Activated CD8-positive, alpha-beta memory T cell treated with anti-CD3 and anti-CD28 coated beads for 24 hours (primary cell): ENCODE data around the gene PRR20B.
"Not testable (repeated sequence)": the region's sequence is repeated elsewhere in the genome, so short reads cannot be mapped to it uniquely, and the experiment has no call there.

Experiments used
- DNase-seq: peaks from one replicate; pipeline ENCODE4 v3.0.0-alpha.2; 2020

Gene PRR20B

DNA sequence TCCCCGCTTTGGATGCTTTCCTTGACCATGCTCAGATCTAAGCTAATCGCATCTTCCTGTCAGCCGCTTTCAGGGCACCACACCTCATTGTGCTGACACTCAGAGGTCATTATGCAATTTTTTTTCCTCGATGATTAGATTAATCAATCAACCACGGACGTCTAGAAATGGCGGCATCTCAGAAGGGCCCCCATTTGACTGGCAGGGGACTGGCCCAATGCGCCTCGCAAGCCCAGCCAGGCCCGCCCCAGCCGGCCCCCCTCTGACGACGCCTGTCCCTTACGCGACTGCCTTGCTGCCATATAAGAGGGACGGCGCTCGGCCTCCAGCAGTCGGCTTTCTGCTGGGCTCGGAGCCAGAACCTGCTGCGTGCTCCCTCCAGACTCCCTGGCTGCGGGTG is at the start of gene PRR20B:
TSS of gene PRR20B (plus strand) at position 301 of the 400 bp plus-strand sequence. CDS start 387 bp downstream, outside the sequence.
- DNase-seq: not testable (repeated sequence)

DNA sequence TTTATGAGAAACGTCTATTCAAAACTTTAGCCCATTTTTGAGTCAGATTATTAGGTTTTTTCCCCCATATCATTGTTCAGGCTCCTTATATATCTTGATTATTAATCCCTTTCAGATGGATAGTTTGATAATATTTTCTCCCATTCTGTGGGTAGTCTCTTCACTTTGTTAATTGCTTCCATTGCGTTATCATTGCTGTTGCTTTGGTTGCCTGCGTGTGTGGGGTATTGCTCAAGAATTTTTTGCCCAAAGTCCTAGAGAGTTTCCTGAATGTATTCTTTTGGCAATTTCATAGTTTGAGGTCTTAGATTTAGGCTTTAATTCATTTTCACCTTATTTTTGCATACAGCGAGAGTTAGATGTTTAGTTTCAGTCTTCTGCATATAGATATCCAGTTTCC is 32.3 kb upstream of the PRR20B start:
- no peak for DNase-seq

DNA sequence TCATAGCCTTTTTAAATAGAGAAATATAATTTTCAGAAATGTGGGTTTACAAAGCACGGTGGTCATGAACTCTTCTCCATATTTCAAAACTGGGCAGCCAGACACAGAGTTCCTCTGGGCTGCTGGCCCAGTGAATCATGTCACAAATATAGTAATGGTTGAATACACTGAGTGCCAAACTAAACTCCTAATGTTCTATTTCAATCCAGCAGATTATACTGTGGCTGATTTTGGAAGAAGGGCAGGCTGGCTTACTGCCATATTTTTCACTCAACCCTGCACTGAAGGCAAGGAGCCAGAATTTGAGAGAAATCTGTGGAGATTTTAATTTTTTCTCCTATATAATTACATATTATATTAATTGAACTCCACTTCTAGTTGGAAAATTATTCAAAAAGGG is 23.6 kb upstream of the PRR20B start:
- no peak for DNase-seq

DNA sequence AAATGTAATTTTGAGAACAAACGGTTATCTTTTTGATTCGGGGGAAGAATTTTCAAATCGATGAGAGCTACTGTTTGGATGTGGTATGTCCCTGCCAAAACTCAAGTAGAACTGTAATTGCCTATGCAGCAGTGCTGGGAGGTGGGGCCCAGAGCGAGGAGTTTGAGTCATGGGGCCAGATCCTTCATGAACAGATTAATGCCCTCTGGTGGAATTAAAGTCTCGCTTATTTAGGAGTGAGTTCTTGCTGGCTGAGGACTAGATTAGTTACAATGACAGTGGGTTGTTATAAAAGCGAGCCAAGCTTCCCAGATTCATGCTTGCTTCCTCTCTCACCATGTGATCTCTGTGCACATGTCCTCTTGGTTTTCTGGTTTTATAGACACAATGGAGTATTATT is 18.4 kb upstream of the PRR20B start:
- no peak for DNase-seq

DNA sequence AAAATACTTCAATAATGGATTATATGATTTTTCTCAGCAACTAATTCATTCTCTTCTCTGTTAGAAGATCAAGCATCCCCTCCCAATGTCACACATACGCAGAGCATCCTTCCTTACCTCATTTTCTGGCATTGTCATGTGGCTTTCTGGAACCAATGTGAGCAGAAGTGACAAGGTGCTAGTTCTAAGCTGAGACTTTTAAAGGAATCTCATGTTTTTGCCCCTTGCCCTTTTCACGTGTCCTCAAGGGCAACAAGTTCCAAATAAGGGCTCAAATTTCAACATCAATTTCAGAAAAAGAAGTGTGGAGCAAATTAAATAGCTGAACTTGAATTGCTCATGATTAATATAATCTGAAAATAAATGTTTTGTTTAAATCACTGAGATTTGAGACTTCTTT is 11.2 kb upstream of the PRR20B start:
- DNase-seq: no peak

DNA sequence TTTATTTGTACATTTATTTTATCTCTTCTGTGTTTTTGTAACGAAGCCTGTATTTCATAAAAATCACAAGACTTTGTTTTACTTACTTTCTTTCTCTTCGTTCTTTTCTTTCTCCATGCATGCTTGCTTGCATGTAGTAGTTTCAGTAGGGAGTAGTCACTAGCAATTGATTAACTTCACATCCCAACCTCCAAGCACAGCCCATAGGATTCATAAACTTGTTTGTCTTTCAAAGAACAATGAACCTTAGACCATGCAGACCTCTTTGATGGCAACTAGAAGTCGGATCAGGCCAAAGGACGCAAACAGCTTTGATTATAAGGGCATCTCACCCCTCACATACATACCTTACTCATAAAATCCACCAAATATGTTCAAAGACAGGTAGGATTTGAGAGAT is 9.7 kb upstream of the PRR20B start:
- no peak for DNase-seq

DNA sequence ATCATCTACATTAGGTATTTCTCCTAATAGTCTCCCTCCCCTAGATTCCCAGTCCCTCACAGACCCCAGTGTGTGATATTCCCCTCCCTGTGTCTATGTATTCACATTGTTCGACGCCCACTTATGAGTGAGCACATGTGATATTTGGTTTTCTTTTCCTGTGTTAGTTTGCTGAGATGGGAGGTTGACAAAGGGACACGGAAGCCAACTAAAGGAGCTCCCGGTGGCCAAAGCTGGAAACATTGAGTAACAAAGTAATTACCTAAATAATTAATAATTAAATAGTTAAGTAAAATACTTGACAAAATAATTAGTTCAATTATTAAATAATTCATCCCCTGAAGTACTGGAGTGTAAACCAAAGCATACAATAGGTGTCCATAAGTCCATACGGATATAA is 8.3 kb upstream of the PRR20B start:
- no peak for DNase-seq

DNA sequence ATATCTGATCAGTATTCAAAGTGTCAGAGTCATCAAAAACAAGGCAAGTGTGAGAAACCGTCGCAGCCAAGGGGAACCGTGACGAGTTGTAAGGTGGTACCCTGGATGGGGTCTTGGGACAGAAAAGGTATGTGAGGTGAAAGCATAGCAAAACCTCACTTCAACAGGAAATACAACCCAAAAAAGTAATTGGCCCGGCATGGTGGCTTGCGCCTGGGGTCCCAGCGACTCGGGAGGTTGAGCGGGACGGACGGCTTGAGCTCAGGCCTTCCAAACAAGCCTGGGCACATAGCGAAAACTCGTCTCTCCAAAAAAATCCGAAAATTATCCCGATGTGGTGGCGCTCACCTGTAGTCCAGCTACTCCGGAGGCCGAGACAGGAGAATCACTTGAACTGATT is 7.5 kb upstream of the PRR20B start:
- not testable (repeated sequence) for DNase-seq

DNA sequence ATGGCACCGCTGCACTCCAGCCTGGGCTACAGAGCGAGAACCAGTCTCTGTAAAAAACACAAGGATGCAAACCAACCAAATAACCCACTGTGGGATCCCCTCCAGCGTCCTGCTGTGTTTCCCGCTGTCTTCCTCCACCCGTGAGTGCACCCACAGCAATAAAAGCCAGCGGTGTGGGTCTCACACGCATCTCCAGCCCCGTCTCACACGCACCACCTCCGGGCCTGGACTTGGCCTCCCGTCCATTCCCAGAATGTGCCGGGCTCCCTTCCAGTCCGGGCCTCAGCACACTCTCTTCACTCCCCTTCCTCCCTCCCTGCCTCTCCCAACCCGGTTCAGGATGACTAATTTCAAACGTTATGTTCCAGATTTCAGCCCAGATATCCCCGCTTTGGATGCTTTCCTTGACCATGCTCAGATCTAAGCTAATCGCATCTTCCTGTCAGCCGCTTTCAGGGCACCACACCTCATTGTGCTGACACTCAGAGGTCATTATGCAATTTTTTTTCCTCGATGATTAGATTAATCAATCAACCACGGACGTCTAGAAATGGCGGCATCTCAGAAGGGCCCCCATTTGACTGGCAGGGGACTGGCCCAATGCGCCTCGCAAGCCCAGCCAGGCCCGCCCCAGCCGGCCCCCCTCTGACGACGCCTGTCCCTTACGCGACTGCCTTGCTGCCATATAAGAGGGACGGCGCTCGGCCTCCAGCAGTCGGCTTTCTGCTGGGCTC is 6.9 kb upstream of the PRR20B start, which contains the start of gene PRR20A:
TSS of gene PRR20A (plus strand) at position 684 of the 734 bp plus-strand sequence. CDS start 387 bp downstream, outside the sequence.
- not testable (repeated sequence) for DNase-seq

DNA sequence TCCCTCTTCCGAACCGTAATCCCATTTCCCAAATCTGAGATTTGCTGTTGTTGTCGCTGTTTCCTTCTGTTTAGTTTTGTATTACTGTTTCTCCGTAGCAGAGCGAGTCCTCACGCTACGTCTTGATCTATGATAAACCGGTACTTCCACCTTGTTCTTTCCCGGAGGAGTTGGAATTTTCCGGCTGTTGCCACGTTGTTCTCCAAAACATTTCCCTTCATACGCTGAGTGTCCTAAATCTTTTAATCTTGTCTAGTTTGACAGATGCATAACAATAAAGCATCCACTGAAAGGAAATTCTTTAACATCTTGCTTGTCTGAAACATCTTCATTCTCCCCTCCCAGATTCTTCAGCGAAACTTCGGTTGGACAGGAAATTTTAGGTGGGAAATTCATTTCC is 818 bp downstream of the PRR20B start:
- not testable (repeated sequence) for DNase-seq

DNA sequence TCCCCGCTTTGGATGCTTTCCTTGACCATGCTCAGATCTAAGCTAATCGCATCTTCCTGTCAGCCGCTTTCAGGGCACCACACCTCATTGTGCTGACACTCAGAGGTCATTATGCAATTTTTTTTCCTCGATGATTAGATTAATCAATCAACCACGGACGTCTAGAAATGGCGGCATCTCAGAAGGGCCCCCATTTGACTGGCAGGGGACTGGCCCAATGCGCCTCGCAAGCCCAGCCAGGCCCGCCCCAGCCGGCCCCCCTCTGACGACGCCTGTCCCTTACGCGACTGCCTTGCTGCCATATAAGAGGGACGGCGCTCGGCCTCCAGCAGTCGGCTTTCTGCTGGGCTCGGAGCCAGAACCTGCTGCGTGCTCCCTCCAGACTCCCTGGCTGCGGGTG is 6.5 kb downstream of the PRR20B start, which contains the start of gene PRR20C:
TSS of gene PRR20C (plus strand) at position 301 of the 400 bp plus-strand sequence. CDS start 387 bp downstream, outside the sequence.
- not testable (repeated sequence) for DNase-seq

DNA sequence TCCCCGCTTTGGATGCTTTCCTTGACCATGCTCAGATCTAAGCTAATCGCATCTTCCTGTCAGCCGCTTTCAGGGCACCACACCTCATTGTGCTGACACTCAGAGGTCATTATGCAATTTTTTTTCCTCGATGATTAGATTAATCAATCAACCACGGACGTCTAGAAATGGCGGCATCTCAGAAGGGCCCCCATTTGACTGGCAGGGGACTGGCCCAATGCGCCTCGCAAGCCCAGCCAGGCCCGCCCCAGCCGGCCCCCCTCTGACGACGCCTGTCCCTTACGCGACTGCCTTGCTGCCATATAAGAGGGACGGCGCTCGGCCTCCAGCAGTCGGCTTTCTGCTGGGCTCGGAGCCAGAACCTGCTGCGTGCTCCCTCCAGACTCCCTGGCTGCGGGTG is 13.0 kb downstream of the PRR20B start, which contains the start of gene PRR20D:
TSS of gene PRR20D (plus strand) at position 301 of the 400 bp plus-strand sequence. CDS start 387 bp downstream, outside the sequence.
- not testable (repeated sequence) for DNase-seq

DNA sequence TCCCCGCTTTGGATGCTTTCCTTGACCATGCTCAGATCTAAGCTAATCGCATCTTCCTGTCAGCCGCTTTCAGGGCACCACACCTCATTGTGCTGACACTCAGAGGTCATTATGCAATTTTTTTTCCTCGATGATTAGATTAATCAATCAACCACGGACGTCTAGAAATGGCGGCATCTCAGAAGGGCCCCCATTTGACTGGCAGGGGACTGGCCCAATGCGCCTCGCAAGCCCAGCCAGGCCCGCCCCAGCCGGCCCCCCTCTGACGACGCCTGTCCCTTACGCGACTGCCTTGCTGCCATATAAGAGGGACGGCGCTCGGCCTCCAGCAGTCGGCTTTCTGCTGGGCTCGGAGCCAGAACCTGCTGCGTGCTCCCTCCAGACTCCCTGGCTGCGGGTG is 19.6 kb downstream of the PRR20B start, which contains the start of gene PRR20E:
TSS of gene PRR20E (plus strand) at position 301 of the 400 bp plus-strand sequence. CDS start 387 bp downstream, outside the sequence.
- not testable (repeated sequence) for DNase-seq

DNA sequence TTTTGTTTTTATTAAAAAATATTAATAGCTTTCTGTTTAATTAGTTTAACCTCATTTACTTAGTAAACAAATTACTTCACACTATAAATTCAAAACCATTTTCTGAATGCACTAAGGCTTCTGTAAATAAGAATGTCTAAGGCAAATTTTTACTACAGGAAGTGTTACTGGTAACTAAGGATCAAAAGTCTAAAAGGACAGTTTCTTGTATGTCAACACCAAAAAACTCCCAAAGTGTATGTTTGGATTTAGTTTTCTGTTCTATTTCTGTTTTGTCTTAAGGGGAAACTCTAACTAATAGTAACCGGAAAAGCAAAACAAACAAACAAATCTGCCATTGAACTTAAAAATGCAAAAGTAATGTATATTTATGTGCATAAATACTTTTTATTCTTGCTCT is 44.4 kb downstream of the PRR20B start:
- no peak for DNase-seq
